ENCODE measurements around the gene HOXB6.

HOXB6 gene

DNA sequence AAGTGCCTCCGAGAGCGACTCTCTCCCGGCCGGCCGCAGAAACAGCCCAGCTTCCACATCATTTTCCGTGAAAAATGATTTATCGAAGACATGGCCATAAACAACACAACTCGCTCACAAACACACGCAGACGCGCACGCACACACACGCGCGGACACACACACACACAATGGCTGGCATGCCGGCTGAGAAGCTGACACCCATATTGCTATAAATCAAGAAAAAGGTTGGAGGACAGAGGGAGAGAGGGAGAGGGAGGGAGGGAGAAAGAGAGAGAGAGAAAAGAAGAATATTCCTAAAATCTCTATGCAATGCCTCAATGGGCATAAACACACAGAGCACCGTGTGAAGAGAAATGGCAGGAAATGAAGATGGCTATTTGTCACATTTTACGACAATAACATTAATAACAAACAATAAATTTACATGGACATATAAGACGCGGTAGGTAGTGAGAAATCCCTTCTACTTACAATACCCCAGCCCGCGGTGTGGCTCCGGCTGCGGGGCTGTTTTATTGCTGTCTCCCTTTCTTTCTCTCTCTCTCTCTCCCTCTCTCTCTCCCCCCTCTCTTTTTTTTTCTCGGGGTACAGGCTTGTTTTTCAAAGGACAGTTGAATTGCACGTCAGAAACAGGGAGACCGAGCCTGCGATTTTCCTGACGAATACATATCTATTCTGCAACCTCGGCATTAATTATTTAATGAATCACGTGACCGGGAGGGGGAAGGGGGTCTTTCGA, 36.1 kb downstream of the HOXB6 start:
- DNase-seq (ENCODE audit: low read depth in 1 of 2, low spot score in 1 of 2) = no peak

DNA sequence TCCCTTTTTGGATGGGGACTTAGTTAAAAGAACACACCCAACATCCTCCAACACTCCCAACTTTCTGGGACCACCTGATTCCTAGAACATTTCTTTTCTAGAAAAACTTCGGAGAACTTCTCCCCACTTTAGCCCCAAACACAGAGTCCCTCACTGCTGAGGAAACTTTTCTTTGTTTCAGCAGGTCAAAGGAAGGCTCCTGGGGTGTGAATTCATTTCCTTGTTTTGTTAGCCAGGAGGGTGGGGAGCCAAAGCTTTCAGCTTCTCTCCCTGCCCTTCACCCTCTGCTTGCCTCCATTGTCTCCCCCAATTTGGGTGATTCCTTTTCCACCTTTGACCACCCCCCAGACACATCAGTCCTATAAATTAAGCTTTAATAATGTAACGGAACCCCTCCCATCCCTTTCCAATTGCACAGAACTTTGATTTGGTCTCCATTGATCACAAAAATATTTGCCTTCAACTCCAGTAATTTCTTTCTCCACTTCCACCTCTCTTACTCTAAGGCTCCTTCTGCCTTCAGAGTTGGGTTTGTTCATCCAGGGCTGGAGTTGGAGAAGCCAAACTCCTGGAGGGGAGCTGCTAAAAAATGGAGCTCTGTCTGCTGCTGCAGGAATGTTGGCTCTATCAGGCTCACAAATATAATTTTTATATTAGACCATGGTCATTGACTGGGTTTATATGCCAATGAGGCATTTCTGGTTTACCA, 37.0 kb downstream of the HOXB6 start:
- DNase-seq (ENCODE audit: low read depth in 1 of 2, low spot score in 1 of 2) = no peak

DNA sequence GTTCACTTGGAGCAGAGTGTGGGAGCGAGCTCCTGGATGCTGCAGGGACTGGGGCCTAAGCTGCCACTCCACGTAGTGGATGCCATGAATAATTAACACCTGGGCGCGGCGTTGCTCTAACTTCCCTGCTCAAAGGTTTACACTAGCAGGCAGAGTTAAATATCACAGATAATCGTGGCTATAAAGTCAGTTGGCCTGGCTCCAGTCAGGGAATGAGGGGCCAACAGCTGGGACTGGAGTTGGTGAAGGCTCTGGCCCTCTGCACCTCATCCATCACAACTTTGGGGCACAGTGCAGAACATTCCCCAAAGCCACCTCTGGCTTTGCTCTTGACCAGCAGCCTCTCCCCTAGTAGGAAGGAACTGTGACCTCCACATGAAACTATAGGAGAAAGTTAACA, 37.6 kb downstream of the HOXB6 start:
- no peak for DNase-seq (ENCODE audit: low read depth in 1 of 2, low spot score in 1 of 2)

DNA sequence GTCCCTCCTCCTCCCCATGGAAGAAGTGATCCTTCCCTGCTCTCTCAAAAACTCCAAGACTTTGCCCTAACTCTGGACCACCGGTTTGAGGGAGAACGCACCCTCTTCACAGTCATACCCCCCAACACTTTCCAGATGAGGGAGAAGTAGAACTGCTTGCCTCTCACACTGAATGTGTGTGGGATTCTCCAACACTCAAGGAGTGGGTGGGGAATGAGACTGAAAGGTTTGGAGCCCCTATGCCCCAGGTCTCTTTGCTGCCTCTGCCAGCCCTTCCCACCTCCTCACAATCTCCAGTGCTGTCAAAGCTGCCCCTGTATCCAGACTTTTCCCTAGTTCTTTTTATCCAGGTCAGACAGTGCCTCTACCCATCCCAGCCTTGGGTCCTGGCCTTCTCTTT, 38.1 kb downstream of the HOXB6 start:
- no peak for DNase-seq (ENCODE audit: low read depth in 1 of 2, low spot score in 1 of 2)

DNA sequence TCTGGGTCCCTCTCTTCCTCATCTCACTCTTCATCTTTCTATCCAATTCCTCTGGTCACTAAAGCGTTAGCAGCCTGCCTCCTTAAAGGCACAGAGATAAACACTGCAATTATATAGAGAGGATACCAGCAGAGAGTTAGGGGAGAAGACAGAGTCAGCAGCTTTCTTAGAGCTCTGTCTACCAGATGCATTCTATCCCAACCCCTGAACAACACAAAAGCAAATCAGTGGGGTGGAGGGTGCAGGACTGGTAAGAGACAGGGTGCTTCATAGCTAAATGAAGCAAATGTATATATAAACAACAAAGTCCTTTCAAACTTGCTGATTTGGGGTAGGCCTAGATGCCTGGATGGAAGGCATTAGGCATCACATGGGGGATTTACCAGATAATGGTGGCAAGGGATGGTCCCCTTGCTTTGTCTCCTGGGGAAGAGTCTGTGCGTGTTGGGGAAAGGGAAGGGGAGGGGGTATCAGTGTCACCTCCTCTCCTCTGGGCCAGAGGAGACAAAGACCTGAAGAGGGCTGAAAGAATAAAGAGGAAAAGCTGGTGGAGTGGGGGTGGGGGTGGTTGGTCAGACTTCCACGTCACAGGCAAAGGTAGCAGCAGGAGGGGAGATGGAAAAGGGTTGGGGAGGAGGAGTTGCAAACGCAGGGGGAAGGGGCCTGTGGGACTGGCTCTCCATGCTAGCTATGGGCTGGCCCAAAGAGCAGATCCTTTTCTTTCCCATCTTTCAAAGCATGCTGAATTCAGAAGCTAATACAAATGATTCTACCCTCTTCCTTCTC, 38.7 kb downstream of the HOXB6 start:
- DNase-seq (ENCODE audit: low read depth in 1 of 2, low spot score in 1 of 2) = no peak

DNA sequence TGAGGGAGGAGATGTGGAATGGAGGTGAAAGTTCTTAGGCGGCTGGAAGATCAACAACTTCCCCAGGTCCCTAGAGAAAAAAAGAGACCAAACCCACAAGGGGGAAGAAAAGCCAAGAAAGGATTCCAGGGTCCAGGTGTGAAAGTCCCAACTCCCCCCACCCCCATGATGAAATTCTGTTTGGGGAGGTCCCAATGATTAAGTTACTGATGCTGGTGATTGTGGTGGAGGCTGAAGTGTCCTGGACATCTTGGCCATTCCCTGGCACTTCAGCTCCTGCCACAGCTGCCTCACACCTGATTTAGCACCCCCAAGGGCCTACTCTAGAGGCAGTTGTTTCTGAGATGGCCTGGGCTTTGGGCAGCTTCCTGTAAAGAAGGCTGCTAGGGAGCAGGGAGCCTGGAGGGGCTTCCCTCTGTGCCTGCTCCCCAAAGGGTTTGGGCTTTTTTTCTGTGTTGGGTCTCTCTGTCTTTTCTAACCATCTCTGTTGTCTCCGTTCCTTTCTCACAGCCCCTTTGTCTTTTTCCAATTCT, 39.7 kb downstream of the HOXB6 start:
- DNase-seq (ENCODE audit: low read depth in 1 of 2, low spot score in 1 of 2) = no peak

DNA sequence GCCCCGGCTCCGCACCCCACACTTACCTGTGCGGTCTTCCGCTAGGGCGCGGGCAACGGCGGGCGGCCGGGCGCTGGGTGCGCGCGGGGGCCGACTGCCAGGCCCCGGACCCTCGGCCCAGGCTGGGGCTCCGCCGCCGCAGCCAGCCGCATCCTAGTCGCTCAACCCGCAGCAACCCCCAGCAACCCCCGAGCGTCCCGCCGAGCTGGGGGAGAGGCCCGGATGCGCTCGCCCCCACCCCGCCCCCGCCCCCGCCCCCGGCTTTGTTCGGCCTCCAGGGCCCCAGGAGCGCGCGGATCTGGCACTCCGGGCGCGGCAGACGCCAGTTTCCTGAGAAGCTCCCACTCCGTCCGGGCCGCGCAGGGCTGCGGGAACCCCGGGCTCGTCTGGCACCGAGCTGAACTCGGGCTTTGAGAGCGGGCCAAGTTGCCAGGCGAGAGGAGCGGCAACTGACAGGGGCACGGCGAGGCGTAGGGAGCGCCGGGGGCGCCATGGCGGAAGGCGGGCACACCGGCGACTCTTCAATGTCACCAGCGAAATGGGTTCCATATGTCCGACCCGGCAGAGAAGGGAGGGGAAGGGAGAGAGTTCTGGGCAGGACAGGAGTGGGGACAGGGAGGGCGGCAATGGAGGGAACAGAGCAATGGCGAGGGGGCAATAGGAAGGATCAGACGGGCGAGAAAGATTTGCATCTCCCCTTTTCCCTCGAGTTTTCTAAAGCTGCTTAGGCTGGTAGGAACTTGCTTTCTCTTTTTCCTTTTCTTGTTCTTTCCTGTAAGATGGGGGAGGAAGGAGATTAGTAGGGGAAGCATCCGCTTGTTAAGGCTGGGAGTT, 40.4 kb downstream of the HOXB6 start:
- DNase-seq (ENCODE audit: low read depth in 1 of 2, low spot score in 1 of 2) = no peak

DNA sequence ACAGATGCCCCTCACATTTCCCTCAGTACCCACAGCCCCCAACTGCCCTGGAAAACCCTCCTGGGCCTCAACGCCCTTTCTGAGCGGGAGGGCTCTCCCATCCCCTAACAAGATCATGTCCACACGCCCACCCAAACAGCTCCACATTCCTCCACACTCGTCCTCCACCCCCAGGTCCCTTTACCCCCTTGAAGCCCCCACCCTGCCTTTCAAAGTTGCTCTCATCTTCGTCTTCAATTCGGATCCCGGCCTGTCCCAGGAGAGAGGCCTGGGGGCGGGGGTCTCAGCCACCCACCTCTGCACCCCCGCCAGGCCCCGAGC, 41.0 kb downstream of the HOXB6 start:
- DNase-seq (ENCODE audit: low read depth in 1 of 2, low spot score in 1 of 2) = no peak

DNA sequence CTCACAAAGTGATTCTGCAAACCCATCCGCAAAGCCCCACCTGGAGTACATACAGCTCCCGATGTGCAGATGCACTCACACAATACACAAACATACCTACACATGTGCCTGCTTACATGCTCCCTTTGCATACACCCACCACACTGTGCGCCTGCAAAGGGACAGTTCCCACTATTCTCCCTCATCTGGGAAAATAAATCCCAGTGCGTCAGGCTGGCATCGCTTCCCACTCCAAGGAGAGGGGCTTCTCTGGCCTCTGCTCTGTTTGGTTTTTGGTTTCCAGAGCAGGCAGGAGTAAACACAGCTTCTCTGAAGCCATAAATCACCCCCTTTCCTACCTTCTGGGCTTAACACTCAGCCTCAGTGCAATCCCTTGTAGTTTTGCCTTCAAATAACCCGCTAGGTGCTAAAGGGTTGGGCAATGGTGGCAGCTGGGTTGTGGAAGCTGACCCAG, 41.4 kb downstream of the HOXB6 start:
- DNase-seq (ENCODE audit: low read depth in 1 of 2, low spot score in 1 of 2) = no peak

DNA sequence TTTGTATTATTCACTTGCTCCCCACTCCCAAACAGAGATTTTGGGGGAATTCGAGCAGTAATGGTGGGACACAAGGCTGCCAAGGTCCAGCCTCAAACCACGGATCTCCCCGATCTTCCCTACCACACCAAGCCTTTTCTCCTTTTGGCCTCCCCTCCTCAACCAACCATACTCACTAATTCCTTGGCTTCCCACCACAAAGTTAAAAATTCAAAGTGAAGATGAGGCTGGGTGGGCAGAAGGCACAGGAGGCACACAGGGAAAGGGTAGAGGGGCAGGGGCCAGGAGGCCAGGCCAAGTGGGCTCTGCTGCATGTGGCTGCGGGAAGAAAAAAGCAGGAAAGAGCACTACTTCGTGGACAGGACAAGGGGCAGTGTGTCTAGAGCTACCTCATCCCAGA, 41.9 kb downstream of the HOXB6 start:
- DNase-seq (ENCODE audit: low read depth in 1 of 2, low spot score in 1 of 2) = no peak

DNA sequence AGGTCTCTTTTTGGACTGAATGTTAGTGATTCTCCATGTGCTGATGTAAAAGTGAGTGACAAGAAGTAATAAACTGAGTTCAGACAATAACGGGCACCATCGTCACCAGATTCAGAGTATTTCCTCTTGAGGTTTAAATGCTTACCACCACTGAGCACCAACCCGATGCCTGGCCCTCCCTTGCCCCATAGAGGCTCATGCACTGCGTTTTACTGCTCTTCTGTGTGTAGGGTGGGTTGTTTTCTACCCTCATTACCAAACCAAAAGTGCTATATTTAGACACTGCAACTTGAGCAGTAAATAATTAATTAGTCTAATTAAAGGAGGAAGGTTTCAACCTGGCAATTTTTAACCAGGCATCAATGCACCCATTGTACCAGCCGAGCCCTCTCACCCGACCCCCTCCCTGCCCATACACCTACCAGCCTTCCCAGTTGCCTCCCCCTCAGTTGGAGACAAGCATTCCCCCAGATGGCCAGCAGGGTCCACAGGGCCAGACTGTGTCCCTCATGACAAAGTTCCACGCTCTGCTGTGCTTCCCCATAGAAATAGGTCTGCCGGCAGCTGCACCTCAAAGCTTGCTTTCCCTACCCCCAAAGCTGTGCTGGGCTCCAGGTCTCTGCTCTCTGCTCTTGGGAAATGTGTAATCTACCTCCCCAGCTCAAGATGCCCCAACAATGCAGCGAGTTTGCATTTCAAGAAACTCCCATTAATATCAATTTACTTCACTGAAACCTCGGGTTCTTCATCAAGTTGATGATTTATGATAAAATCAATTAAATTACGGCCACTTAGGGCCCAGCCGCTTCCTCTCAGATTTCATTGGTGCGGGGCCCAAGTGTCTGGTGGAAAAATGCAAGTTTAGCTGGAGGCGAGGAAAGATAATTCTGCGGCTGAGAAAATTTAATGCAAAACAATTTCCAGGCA, 42.6 kb downstream of the HOXB6 start:
- no peak for DNase-seq (ENCODE audit: low read depth in 1 of 2, low spot score in 1 of 2)

DNA sequence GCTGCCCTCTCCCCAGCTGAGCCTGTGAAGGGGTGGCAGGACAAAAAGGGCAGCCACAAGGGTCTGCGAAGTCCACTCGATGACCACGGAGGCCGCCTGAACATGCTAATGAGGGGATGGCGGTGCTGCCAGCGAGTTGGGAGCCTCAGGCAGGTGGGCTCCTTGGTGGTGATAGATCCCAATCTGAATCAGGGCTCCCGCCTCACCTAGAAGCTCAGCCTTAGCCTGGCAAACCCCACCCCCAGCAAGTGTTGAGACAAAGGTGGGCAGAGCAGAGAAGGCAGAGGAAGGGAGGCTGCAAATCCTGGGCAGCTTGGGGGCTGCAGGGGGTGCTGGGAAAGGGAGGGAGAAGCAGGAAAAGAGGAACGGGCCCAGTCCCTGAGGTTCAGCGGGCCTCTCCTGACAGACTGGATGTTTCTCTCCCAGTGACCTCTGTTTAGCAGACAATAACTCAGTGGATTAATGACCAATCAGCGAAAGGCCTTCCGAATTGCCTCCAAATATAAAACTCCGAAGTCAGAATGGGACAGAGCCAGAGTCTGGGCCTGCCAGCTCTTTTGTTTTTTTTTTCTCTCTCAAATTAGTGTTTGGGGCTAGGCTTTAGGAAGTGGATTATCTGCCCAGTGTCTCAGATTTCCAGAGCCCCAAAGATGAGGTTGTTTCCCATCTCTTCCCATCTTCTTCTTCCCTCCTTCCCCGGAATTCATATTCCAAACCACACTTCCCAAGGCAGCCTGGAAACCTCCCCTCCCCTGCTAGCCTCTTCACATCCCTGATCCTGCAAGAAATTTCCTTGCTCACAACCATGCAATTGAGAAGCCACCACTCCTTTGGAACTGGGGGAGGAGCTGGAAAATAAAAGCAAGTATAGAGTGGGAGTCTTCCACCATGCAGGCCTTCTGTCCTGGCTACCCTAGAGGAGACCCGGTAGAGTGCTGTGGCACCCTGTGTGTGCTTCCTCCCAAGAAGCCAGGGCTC, 44.7 kb downstream of the HOXB6 start:
- DNase-seq (ENCODE audit: low read depth in 1 of 2, low spot score in 1 of 2) = no peak

DNA sequence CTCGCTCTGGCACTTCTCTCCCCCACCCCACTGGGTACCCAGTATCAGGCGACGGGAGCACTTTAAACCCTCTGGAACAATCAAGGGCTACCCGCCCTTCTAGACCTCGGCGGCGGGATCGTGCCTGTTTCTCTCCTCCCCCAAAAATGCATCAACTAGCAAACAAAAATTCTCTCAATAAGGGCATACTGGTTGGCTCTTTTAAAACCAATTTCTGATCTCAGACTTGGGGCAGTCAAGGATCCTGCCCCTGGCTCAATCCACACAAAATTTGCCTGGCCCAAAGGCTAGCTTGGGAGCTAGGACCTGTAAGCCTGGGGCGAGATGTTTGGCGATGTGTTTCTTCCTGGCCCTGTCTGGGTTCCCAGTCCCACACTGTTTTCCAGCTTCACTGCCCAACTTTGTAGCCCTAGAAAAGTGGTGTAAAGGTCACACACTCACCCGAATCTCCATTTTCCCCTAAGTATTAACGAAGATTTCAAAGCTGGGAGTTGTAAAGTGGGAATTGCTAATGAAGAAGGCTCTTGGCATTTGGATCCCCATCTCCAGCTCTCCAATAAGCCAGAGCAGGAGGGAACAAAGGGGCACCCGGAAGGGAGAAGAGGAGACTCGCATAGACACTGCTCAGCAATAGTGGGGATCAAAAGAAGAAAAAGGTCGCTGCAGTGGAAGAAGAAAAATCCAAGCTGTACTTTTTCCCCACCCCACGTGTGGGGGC, 45.5 kb downstream of the HOXB6 start:
- DNase-seq (ENCODE audit: low read depth in 1 of 2, low spot score in 1 of 2) = no peak

DNA sequence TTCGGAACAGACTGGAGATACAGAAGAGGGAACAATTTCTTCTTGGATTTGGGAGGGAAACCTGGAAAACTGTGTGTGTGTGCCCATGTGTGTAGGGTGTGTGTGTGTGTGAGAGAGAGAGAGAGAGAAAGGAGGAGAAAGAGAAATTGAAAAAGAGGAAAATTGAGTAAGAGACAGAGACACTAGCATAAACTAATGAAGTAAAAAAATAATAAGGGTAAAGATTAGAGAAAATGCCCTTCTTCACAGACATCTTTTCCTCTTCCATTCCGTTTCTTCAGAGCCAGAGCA, 46.0 kb downstream of the HOXB6 start:
- DNase-seq (ENCODE audit: low read depth in 1 of 2, low spot score in 1 of 2) = no peak

DNA sequence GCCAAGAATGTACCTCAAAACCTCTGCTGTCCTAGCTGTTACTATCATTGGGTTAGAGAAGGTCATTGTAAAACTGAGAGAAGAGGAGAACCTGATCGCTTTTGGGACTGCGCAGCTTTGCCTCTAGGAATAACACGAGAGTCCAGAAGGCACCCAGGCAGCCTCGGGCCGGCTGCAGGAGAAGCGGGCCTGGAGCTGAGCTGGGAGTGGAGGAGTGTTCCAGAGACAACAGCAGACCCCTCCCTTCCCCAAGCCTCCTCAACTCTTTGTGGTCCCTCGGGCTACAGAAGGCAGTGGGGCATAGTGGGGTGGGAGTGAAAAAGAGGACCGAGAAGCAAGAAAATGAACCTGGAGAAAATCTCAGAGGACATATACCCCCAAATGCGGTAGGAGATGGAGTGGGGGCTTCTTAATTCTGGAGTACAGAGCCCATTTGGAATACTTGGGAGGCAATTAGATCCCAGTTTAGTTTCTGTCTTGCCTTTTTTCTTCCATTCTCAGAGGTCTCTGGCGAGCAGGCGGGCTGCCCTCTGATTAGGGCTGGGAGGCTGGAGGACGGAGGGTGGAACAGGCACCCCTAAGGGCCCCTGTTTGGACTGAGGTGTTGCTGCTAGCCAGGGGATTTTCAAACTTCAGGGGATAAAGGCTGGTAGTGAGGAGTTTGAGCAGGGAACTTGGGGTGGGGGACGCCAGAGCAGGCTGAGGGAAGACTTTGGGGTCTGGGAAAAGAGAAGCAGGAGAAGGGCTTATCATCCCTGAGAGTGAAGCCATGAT, 46.5 kb downstream of the HOXB6 start:
- no peak for DNase-seq (ENCODE audit: low read depth in 1 of 2, low spot score in 1 of 2)

DNA sequence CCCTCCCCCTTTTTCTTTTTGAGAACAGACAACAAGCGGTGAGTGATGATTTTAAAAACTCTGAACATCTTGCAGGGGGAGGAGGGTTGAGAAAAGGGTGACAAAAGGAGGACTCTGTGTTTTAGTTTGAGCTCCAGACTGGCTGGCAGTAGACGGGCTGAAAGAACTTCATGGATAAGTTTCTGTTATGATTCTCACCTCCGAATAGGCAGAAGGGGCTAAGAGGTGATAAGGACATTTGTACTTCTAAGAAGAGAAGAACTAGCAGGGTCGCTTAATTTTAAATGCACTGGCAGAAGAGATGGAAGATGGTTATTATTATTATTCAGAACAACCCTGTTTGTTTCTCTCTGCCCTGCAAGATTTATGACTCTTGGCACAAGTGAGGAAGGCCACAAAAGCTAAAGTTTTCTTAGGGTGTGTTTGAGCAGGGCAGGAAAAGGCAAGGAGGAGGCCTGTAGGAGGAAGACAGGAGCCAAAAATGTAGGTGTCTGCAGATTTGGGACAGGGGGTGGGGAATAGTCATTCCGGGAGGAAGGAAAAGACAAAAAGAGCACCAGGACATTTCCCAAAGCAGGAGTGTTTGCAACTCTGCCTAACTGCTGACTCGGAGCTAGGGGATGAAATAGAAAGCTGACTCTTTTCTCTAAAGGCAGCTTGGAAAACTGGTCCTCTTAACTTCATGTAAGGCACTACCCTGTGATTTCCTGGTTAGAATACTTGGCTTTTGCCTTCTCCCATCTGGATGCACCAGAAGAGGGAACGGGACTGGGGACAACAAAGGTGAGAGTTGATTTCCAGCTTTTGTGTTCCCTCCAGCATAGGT, 48.0 kb downstream of the HOXB6 start:
- no peak for DNase-seq (ENCODE audit: low read depth in 1 of 2, low spot score in 1 of 2)

DNA sequence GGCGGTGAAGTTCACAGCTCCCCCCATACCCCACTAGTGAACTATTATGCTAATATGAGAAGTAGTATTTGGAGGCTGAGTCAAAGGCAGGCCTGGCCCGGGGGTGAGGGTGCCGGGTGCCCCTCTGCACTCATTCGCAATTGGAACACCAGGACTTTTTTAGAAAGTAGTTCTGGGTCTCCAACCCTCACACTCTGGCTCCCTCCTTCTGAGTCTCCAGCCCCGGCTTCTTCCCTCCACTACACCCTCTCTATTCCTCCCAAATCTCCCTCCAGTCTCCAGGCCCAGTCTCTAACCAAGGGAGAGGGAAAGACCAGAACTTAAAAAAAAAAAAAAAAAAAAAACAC, 48.6 kb downstream of the HOXB6 start:
- no peak for DNase-seq (ENCODE audit: low read depth in 1 of 2, low spot score in 1 of 2)
